IPS-18a (cell line): ENCODE measurements around the gene SKIL.

Experiments
- H3K27ac ChIP-seq: one replicate; pipeline ENCODE4 v1.5.1; 2013; ENCODE audit warnings: low read length
- H3K27me3 ChIP-seq: one replicate; pipeline ENCODE4 v1.6.1; 2013; ENCODE audit warnings: mild to moderate bottlenecking, low read length; ENCODE audit not compliant: control insufficient read depth, insufficient read depth
- H3K36me3 ChIP-seq: one replicate; pipeline ENCODE4 v1.6.1; 2013; ENCODE audit warnings: low read depth, low read length; ENCODE audit not compliant: control insufficient read depth
- H3K4me1 ChIP-seq: one replicate; pipeline ENCODE4 v1.6.1; 2013; ENCODE audit warnings: low read depth, low read length; ENCODE audit not compliant: control insufficient read depth
- H3K4me3 ChIP-seq: one replicate; pipeline ENCODE4 v1.5.1; 2013; ENCODE audit warnings: low read length
- H3K9ac ChIP-seq: one replicate; pipeline ENCODE4 v1.6.1; 2013; ENCODE audit warnings: mild to moderate bottlenecking, low read length, moderate library complexity
- H3K9me3 ChIP-seq: one replicate; pipeline ENCODE4 v1.6.1; 2013; ENCODE audit warnings: low read depth, low read length; ENCODE audit not compliant: control insufficient read depth

Gene SKIL

DNA sequence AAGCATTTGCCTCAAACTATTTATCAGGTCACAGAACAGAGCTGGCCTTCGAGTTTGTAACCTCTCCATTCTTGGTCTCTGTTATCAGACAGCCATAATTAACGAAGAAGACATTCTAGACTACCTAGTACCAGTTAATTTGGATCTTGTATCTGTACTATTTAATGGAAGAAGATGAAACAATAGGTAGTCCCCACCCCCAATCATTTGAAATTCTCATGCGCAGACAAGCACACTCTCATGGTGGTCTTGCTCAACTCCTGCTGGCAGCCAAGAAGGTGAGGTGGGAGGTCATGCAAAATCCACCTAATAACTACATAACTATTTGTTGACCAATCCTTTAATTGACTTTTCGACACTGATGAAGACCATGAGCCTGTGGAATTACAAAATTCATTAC lies 2.8 kb upstream of the SKIL start:
- Histone ChIP-seq H3K27ac (no peak overlapping the region), H3K9ac (no peak overlapping the region), H3K4me3 (peak overlapping the region; percentile 84), H3K9me3 (no peaks in the 10 kb centered on the region), H3K27me3 (no peaks in the 10 kb centered on the region), H3K4me1 (peaks cover 25% of the 10 kb centered on the region), H3K36me3 (peaks cover 3% of the 10 kb centered on the region)

DNA sequence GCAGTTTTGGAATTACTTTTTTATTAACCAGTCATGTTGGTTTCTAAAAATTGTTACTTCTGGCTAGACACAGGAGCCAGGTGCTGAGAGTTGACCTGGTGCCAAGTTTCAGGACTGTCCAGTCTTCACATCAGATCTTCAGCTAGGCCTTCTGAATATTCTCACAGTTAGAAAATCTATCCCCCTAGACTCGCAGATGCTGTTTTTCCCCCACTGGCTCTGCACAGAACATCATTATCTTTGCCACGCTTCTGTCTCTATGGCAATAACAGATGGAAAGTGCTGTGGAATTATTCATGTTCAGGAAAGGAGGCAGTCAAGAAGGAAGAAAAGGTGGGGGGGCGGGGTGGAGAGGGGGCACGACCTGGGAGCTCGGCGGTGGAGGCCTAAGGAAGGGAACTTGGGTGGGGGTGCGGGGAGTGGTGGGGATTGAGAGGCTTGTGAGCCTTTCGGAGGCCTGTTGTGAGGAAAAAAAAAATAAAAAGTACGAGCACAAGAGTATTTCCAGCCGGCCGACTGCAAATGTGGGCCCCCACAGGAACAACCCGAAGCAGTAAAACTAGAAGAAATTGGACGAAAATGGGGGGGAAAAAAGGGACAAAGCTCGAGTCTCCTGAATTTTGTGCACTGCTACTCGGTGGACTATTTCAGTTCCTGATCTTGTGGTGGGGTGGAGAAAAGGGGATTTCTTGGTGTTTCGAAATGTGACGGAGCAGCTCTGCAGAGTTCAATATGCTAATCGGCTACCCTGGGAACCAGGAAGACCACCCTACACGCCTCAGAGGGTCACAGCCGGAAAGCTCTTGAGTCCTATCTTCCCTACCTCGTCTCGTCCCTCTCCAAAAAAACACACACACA lies 1.5 kb upstream of the SKIL start:
- Histone ChIP-seq H3K9me3 (no peaks in the 10 kb centered on the region), H3K27me3 (no peaks in the 10 kb centered on the region), H3K4me1 (peaks cover 37% of the 10 kb centered on the region), H3K9ac (peak overlapping the region; percentile 88), H3K27ac (peak overlapping the region; percentile 88), H3K4me3 (peak overlapping the region; percentile 84), H3K36me3 (peaks cover 15% of the 10 kb centered on the region)

DNA sequence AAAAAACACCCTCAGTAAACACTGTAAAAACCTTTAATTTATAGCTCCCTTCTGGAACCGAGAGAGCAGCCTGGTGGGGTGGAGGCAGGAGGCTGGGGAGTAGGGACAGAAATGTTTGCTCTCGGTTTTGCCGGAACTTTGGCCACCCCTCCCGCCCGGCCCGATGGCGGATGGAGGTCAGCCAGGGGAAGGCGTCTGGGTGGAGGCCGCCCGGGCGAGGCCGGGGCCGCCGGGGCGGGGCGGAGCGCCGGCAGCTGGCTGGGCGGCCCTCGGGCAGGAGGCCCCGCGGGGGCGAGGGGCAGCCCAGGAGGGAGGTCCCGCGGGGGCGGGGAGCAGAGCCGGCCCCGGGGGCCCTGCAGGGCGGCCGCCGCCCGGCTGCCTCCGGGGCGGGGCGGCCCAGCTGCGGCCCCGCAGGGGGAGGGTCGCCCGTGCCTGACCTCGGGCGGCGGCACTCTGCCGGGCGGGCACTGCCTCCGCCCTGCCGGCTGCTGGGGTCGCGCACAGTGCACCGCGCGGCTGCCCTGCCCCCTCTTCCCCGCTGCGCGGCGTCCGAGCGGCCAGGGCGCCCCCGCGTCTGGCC lies 829 bp upstream of the SKIL start:
- H3K9ac ChIP-seq: peak overlapping the region; percentile 88
- H3K27ac ChIP-seq: peak overlapping the region; percentile 88
- peaks cover 21% of the 10 kb centered on the region for H3K36me3 ChIP-seq
- no peaks in the 10 kb centered on the region for H3K27me3 ChIP-seq
- H3K4me1 ChIP-seq: peaks cover 39% of the 10 kb centered on the region
- no peaks in the 10 kb centered on the region for H3K9me3 ChIP-seq
- peak overlapping the region; percentile 84 for H3K4me3 ChIP-seq

DNA sequence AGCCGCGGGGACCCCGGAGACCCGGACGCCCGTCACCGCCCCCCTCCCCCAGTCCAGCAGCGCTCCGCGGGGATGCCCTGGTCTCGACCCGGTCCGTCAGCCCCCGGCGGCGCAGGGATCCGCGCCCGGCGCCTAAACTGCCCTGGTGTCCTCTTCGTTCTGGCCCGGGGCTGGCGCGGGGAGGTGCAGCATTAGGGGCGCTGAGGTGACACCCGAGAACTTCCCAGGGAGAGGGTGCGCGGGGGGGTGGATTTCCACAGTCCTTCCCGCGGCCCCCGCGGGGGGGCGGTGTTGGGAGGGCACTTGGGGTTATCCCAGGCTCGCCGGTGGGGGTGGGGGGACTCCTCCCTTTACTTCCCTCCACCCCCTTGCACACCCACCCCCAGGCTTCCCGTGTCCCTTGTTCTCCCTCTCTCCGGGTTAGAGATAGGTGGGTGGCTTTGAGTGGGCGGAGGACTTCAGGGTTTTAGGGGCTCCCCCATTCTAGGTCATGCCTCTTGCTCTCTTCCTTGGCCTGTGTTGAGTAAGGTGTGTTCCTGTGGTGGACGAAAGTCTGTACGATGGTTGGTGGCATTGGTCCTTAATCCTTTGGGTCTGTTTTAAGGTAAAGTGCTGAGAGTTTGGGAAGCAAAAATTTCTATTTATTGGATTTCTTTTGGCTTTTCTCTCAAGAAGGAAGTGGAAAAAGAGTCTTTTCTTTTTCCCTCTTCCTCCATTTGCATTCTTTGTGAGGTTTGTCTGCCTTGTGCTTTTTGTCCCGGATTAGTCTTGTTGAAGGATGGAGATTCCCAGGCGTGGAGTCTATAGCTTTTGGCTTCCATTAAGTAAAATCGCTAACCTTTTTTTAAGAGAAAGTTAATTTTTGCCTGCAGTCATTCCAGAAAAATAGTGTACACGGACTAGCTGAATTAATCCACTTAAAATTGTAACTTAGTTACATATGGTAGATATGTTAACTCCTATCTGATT lies 811 bp downstream of the SKIL start:
- peak overlapping the region; percentile 96 for H3K4me3 ChIP-seq
- peaks cover 21% of the 10 kb centered on the region for H3K36me3 ChIP-seq
- H3K4me1 ChIP-seq: peaks cover 39% of the 10 kb centered on the region
- no peaks in the 10 kb centered on the region for H3K27me3 ChIP-seq
- H3K9ac ChIP-seq: peak overlapping the region; percentile 82
- H3K9me3 ChIP-seq: no peaks in the 10 kb centered on the region
- peak overlapping the region; percentile 48 for H3K27ac ChIP-seq

DNA sequence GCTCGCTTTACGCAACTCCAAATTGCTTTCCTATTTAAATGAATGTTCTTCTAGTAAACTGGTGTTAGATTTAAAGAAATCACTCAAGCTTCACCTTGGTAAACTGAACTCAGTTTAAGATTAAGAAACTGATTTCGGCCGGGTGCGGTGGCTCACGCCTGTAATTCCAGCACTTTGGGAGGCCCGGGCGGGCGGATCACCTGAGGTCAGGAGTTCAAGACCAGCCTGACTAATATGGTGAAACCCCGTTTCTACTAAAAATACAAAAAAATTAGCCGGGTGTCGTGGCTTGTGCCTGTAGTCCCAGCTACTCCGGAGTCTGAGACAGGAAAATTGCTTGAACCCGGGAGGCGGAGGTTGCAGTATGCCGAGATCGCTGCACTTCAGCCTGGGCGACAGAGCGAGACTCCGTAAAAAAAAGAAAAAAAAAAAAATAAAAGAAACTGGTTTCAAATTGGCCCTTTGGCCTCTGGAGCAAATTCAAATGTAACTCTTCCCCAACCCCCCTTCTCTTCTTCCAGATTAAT lies 1.7 kb downstream of the SKIL start:
- peaks cover 21% of the 10 kb centered on the region for H3K36me3 ChIP-seq
- no peak overlapping the region for H3K27ac ChIP-seq
- peaks cover 32% of the 10 kb centered on the region for H3K4me1 ChIP-seq
- peak overlapping the region; percentile 82 for H3K9ac ChIP-seq
- H3K9me3 ChIP-seq: no peaks in the 10 kb centered on the region
- peak overlapping the region; percentile 96 for H3K4me3 ChIP-seq
- no peaks in the 10 kb centered on the region for H3K27me3 ChIP-seq

DNA sequence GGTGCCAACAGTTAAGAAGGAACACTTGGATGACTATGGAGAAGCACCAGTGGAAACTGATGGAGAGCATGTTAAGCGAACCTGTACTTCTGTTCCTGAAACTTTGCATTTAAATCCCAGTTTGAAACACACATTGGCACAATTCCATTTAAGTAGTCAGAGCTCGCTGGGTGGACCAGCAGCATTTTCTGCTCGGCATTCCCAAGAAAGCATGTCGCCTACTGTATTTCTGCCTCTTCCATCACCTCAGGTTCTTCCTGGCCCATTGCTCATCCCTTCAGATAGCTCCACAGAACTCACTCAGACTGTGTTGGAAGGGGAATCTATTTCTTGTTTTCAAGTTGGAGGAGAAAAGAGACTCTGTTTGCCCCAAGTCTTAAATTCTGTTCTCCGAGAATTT lies 3.0 kb downstream of the SKIL start:
- H3K27me3 ChIP-seq: no peaks in the 10 kb centered on the region
- peaks cover 22% of the 10 kb centered on the region for H3K4me1 ChIP-seq
- H3K9me3 ChIP-seq: no peaks in the 10 kb centered on the region
- H3K4me3 ChIP-seq: peak overlapping the region; percentile 96
- H3K9ac ChIP-seq: no peak overlapping the region
- H3K36me3 ChIP-seq: peaks cover 27% of the 10 kb centered on the region
- no peak overlapping the region for H3K27ac ChIP-seq

DNA sequence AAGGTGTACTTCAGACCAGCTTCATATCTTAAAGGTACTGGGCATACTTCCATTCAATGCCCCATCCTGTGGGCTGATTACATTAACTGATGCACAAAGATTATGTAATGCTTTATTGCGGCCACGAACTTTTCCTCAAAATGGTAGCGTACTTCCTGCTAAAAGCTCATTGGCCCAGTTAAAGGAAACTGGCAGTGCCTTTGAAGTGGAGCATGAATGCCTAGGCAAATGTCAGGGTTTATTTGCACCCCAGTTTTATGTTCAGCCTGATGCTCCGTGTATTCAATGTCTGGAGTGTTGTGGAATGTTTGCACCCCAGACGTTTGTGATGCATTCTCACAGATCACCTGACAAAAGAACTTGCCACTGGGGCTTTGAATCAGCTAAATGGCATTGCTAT lies 3.4 kb downstream of the SKIL start:
- H3K9ac ChIP-seq: no peak overlapping the region
- H3K4me1 ChIP-seq: peaks cover 18% of the 10 kb centered on the region
- no peak overlapping the region for H3K27ac ChIP-seq
- no peaks in the 10 kb centered on the region for H3K27me3 ChIP-seq
- no peaks in the 10 kb centered on the region for H3K9me3 ChIP-seq
- peaks cover 27% of the 10 kb centered on the region for H3K36me3 ChIP-seq
- H3K4me3 ChIP-seq: peak overlapping the region; percentile 96

DNA sequence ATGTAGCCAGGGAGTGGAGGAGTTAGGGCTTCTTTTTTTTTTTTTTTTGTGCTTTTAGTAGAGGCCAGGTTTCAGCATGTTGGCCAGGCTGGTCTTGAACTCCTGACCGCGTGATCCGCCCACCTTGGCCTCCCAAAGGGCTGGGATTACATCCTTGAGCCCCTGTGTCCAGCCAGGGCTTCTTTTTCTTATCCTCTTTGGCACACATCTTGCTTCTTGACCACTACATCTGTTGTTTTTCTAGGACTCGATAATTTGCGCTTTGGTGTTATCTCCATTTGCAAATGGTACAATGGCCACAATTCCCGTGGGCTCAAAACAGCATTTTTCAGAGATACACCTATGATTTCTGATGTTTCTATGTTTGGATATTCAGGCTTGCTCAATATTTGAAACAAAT lies 4.2 kb downstream of the SKIL start:
- no peaks in the 10 kb centered on the region for H3K27me3 ChIP-seq
- no peaks in the 10 kb centered on the region for H3K9me3 ChIP-seq
- H3K9ac ChIP-seq: no peak overlapping the region
- H3K27ac ChIP-seq: no peak overlapping the region
- H3K4me1 ChIP-seq: peaks cover 17% of the 10 kb centered on the region
- peaks cover 27% of the 10 kb centered on the region for H3K36me3 ChIP-seq
- peak overlapping the region; percentile 96 for H3K4me3 ChIP-seq

DNA sequence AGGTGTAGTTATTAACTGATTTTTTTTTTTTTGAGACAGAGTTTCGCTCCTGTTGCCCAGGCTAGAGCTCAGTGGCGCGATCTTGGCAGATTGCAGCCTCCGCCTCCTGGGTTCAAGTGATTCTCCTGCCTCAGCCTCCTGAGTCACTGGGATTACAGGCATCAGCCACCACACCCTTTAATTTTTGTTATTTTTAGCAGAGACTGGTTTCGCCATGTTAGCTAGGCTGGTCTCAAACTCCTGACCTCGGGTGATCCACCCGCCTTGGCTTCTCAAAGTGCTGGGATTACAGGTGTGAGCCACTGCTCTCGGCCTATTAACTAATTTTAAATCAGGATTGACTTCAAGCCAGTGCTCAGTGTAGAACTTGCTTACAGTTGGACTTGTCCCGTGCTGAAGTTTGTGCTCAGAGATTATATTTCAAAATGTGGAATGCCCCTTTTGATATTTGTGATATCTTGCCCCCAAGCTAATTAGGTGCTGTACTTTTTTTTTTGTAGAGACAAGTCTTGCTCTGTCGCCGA lies 6.0 kb downstream of the SKIL start:
- Histone ChIP-seq H3K36me3 (peaks cover 27% of the 10 kb centered on the region), H3K27me3 (no peaks in the 10 kb centered on the region), H3K4me1 (peaks cover 17% of the 10 kb centered on the region), H3K4me3 (peak overlapping the region; percentile 16), H3K27ac (no peak overlapping the region), H3K9ac (no peak overlapping the region), H3K9me3 (no peaks in the 10 kb centered on the region)

DNA sequence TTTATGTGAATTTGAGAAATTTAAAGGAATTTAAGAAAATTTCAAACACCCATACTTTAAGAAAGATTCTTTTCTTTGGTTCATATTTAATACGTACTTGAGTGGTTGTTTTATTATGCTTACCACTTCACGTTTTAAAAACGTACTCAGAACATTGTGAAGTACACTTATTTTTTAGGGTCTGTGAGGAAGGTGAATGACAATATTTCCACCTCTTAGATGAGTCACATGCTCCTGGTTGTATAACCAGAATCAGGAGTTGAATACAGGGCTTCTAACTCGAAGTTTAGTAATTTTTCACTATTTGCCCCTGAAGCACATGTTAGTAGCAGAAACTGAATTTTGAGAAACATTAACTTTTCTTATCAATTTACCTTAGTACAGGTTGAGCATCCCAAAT lies 7.5 kb downstream of the SKIL start:
- H3K4me3 ChIP-seq: peak overlapping the region; percentile 27
- no peaks in the 10 kb centered on the region for H3K9me3 ChIP-seq
- H3K9ac ChIP-seq: no peak overlapping the region
- H3K4me1 ChIP-seq: peaks cover 12% of the 10 kb centered on the region
- H3K27me3 ChIP-seq: no peaks in the 10 kb centered on the region
- H3K36me3 ChIP-seq: peaks cover 23% of the 10 kb centered on the region
- H3K27ac ChIP-seq: no peak overlapping the region

DNA sequence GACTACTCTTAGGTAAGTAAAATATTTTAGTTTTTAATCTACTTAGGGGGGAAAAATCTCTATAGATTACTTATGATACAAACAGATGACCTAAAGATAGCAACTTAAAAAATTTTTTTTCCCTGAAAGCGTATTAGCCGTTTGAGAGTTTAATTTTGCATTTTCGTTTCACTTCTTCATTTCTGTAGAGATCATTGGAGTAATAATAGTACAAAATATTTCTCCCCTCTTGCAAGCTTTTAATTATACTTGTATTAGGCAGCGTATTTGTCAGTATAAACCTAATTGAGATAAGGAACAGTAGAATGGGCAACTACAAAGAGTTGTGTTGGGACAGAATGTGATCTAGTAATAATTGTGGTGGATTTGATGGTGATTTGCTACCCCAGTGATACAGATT lies 10.3 kb downstream of the SKIL start:
- Histone ChIP-seq H3K4me1 (no peaks in the 10 kb centered on the region), H3K4me3 (no peak overlapping the region), H3K36me3 (peaks cover 9% of the 10 kb centered on the region), H3K27ac (no peak overlapping the region), H3K9me3 (no peaks in the 10 kb centered on the region), H3K9ac (no peak overlapping the region), H3K27me3 (no peaks in the 10 kb centered on the region)
